ENCODE measurements around the gene POU3F1.

The POU3F1 gene

DNA sequence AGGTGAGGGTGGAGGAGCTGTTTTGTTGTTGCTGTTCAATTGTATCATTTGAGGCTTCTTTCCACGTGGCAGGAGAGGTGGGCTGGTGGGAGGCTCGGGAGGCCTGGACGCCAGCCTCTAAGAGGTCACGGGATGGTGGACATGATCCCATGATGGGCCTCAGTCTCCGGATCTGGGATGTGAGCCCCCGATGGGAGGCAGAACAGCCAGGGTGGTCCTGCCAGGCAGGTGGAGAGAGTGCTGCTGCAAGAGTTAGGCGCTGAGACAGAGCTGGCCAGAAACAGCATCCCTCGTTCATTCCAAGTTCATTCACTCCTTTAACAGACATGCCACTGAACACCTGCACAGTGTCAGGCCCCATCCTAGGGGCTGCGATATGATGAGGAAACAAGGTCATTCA, 41.1 kb upstream of the POU3F1 start:
- no peak for FAIRE-seq
- DNase-seq (ENCODE audit: insufficient read length, low spot score): no peak
- TF ChIP-seq POLR2AphosphoS5 (IDR thresholded peaks at IDR 0.05; ENCODE audit: low read depth, low read length) (no peak), PAX5 (IDR thresholded peaks at IDR 0.05; ENCODE audit: insufficient read depth, low read length, severe bottlenecking) (no peak), POU2F2 (IDR thresholded peaks at IDR 0.05; ENCODE audit: low read depth, low read length) (no peak), SPI1 (IDR thresholded peaks at IDR 0.05; ENCODE audit: low read depth, low read length) (no peak), TAF1 (IDR thresholded peaks at IDR 0.05; ENCODE audit: low read depth, low read length) (no peak)

DNA sequence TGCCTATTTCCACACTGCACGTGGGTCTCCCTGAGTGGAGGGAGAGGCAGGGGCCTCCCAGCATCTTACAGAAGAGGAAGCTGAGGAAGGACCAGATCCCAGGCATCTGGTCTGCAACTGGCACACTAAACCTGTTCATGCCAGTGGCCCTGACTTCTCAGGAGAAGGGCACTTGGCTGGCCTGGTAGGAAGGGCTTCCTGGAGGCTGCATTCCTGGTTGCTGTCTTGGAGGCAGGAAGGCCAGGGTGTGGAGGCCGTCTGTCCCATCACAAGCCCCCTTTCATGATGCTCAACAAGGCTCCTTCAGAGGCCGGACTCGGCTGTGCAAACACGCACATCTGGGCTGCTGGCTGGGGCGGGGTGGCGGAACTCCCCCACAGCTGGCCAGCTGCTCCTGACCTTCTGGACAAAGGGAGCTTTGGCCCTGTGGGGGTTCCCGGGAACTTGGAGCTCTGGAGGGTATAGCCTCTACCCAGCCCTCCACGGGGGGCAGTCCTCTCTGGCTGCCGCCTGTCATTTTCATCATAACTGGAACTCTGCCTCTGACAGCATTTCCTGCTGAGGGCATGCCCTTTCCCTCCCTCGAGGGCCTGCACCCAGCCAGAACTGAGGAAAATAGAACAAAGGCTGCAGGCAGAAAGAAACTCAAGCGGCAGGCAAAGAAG, 39.2 kb upstream of the POU3F1 start:
- TF ChIP-seq PAX5 (IDR thresholded peaks at IDR 0.05; ENCODE audit: insufficient read depth, low read length, severe bottlenecking) (no peak), POU2F2 (IDR thresholded peaks at IDR 0.05; ENCODE audit: low read depth, low read length) (no peak), TAF1 (IDR thresholded peaks at IDR 0.05; ENCODE audit: low read depth, low read length) (no peak), POLR2AphosphoS5 (IDR thresholded peaks at IDR 0.05; ENCODE audit: low read depth, low read length) (no peak), POLR2A (IDR thresholded peaks at IDR 0.05; ENCODE audit: low read depth, low read length) (no peak), SPI1 (IDR thresholded peaks at IDR 0.05; ENCODE audit: low read depth, low read length) (no peak)
- FAIRE-seq (no peak), DNase-seq (ENCODE audit: insufficient read length, low spot score) (no peak)

DNA sequence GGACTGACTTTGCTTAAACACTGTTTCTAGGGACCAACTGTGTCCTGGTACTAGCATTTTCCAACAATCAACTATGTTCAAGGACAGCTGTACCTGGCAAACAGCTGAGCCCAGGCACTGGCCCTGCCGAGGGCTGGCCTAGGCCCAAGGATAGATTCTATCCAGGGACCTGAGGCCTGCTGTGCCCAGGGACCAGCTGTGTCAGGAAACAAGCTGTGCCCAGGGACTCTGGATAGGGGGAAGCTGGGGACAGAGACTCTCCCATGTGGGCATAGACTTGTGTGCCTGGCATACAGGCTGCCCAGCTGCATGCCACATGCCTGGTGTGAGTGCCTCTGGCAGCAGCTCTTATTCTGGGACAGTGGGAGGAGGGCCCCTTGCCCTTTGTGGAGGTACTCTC, 38.1 kb upstream of the POU3F1 start:
- TF ChIP-seq TAF1 (IDR thresholded peaks at IDR 0.05; ENCODE audit: low read depth, low read length) (no peak), POLR2A (IDR thresholded peaks at IDR 0.05; ENCODE audit: low read depth, low read length) (no peak), POLR2AphosphoS5 (IDR thresholded peaks at IDR 0.05; ENCODE audit: low read depth, low read length) (no peak), SPI1 (IDR thresholded peaks at IDR 0.05; ENCODE audit: low read depth, low read length) (no peak), PAX5 (IDR thresholded peaks at IDR 0.05; ENCODE audit: insufficient read depth, low read length, severe bottlenecking) (no peak), POU2F2 (IDR thresholded peaks at IDR 0.05; ENCODE audit: low read depth, low read length) (no peak)
- FAIRE-seq: no peak
- no peak for DNase-seq (ENCODE audit: insufficient read length, low spot score)

DNA sequence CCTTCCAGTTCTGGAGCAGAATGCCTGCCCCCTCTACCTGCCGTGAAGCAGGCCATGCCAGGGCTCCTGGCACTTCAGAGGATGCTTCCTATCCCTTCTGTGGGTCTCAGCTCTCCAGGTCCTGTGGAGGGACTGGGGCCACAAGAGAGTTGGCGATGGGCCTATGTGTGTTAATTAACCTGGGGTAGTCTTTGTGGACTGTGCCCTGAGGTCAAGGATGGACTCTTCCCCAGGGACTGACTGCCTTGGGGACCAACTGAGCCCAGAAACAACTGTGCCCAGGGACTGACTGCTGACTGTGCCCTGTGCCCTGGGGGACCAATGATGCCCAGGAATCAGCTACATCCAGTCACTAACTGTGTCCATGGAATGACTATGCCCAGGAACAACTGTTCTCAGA, 37.5 kb upstream of the POU3F1 start:
- TF ChIP-seq POU2F2 (IDR thresholded peaks at IDR 0.05; ENCODE audit: low read depth, low read length): no peak
- TF ChIP-seq PAX5 (IDR thresholded peaks at IDR 0.05; ENCODE audit: insufficient read depth, low read length, severe bottlenecking): no peak
- no peak for TF ChIP-seq POLR2A (IDR thresholded peaks at IDR 0.05; ENCODE audit: low read depth, low read length)
- no peak for TF ChIP-seq TAF1 (IDR thresholded peaks at IDR 0.05; ENCODE audit: low read depth, low read length)
- TF ChIP-seq SPI1 (IDR thresholded peaks at IDR 0.05; ENCODE audit: low read depth, low read length): no peak
- TF ChIP-seq POLR2AphosphoS5 (IDR thresholded peaks at IDR 0.05; ENCODE audit: low read depth, low read length): no peak
- FAIRE-seq (no peak), DNase-seq (ENCODE audit: insufficient read length, low spot score) (no peak)

DNA sequence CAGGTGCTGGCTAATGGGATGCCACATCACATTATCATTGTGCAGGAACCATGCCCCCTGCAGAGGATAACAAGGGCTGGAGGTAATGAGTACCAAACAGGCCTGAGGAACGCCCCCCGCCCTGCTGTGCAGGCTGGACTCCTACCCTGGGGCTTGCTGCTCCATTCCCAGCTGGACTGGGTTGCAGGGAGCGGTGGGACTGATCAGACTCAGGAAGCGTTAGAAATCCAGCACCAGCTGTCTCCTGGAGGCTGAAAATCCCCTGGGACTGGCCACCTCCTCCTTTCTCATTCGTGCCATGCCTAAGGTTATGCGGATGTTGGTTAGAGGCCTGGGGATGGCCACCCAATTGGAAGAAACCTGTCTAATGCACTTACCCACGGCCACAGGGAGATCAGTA, 36.9 kb upstream of the POU3F1 start:
- TF ChIP-seq PAX5 (IDR thresholded peaks at IDR 0.05; ENCODE audit: insufficient read depth, low read length, severe bottlenecking) (no peak), POLR2A (IDR thresholded peaks at IDR 0.05; ENCODE audit: low read depth, low read length) (no peak), SPI1 (IDR thresholded peaks at IDR 0.05; ENCODE audit: low read depth, low read length) (no peak), TAF1 (IDR thresholded peaks at IDR 0.05; ENCODE audit: low read depth, low read length) (no peak), POLR2AphosphoS5 (IDR thresholded peaks at IDR 0.05; ENCODE audit: low read depth, low read length) (no peak), POU2F2 (IDR thresholded peaks at IDR 0.05; ENCODE audit: low read depth, low read length) (no peak)
- FAIRE-seq (no peak), DNase-seq (ENCODE audit: insufficient read length, low spot score) (no peak)

DNA sequence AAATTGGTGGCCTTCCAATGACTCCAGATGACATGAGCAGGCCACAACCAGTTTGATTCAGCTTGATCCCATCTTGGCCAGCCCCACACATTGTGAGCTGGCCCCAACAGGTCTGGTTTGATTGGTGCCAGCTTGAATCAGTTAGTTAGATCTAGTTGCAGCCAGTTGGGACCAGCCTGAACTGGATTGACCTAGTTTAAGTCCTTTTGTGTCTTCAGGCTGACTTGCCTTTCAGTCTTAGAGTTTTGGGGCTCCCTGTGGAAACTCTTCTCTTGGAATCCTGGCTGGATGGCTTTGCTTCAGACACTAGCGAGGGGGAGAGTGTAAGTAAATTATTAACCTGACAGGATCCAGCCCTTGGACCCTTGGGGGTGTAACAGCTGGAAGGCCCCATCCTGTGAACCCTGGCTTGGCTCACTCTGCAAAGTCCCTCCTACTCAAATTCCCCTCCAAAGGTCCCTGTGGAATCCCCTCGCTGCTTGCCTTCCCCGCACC, 36.2 kb upstream of the POU3F1 start:
- DNase-seq (ENCODE audit: insufficient read length, low spot score) (no peak), FAIRE-seq (no peak)
- no peak for TF ChIP-seq POLR2AphosphoS5 (IDR thresholded peaks at IDR 0.05; ENCODE audit: low read depth, low read length)

DNA sequence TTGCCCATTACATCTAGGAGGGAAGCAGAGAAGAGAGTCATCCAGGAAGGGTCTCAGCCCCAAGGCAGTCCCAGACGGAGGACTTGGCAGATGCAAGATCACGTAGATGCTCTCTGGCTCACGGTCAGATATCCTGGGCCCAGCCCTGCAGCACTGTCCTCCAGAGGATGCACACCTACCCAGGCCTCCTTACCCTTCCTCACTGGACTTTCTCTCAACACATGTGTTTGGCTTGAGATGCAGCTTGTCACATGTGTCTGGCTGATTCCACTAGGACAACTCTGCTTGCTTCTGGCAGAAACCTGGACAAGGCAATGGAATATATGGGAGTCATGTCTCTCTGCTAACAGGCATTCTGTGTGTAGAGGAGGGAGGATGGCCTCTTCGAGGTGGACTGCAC, 32.4 kb upstream of the POU3F1 start:
- FAIRE-seq (no peak), DNase-seq (ENCODE audit: insufficient read length, low spot score) (no peak)
- no peak for TF ChIP-seq POLR2AphosphoS5 (IDR thresholded peaks at IDR 0.05; ENCODE audit: low read depth, low read length)
- no peak for TF ChIP-seq TAF1 (IDR thresholded peaks at IDR 0.05; ENCODE audit: low read depth, low read length)
- no peak for TF ChIP-seq SPI1 (IDR thresholded peaks at IDR 0.05; ENCODE audit: low read depth, low read length)
- TF ChIP-seq PAX5 (IDR thresholded peaks at IDR 0.05; ENCODE audit: insufficient read depth, low read length, severe bottlenecking): no peak
- TF ChIP-seq POU2F2 (IDR thresholded peaks at IDR 0.05; ENCODE audit: low read depth, low read length): no peak
- no peak for TF ChIP-seq POLR2A (IDR thresholded peaks at IDR 0.05; ENCODE audit: low read depth, low read length)

DNA sequence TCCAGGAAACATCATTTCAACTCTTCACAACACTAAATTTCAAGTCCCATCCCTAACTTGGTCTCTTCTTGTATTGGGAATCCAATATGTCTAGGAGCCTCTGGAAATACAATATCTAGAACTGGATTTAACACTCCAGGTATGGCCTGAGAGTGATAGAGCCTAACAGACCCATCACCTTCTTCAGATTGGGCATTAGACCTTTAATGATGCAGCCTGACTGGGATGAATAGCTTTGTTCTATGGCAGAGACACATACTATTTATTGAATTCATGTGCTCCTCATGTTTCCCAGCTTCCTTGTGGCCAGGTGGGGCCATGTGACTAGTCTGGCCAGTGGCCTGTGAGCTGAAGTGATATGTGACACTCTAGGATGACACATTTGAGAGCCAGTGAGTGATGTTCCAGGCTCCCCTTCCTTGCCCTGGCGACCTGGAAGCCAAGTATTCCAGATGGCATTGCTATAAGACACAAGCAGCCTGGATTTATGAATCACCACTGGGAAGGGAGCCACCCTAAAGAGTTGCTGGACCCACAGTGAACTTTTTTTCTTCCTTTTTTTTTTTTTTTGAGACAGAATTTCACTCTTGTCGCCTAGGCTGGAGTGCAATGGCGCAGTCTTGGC, 31.0 kb upstream of the POU3F1 start:
- DNase-seq (ENCODE audit: insufficient read length, low spot score) (no peak), FAIRE-seq (no peak)
- TF ChIP-seq PAX5 (IDR thresholded peaks at IDR 0.05; ENCODE audit: insufficient read depth, low read length, severe bottlenecking) (no peak), SPI1 (IDR thresholded peaks at IDR 0.05; ENCODE audit: low read depth, low read length) (no peak), POLR2A (IDR thresholded peaks at IDR 0.05; ENCODE audit: low read depth, low read length) (no peak), POU2F2 (IDR thresholded peaks at IDR 0.05; ENCODE audit: low read depth, low read length) (no peak), TAF1 (IDR thresholded peaks at IDR 0.05; ENCODE audit: low read depth, low read length) (no peak), POLR2AphosphoS5 (IDR thresholded peaks at IDR 0.05; ENCODE audit: low read depth, low read length) (no peak)

DNA sequence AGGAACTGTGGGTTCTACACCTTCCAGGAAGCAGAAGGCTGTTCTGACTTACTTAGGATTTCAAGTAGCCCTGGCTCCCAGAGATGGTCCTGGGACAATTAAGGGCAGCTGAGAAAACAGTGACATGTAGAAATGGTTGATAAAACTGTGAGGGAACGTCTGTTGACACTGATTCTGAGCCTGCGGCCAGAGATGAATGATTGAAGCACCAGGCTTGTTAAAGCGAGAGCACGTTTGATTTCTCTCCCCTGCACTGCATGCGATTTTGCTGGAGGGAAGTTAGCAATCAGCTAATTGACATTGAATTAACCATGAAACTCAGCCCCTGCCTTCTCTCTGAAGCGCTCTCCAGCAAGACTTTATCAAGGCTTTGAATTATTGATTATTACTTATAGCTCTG, 29.9 kb upstream of the POU3F1 start:
- TF ChIP-seq SPI1 (IDR thresholded peaks at IDR 0.05; ENCODE audit: low read depth, low read length) (no peak), PAX5 (IDR thresholded peaks at IDR 0.05; ENCODE audit: insufficient read depth, low read length, severe bottlenecking) (no peak), POLR2A (IDR thresholded peaks at IDR 0.05; ENCODE audit: low read depth, low read length) (no peak), TAF1 (IDR thresholded peaks at IDR 0.05; ENCODE audit: low read depth, low read length) (no peak), POU2F2 (IDR thresholded peaks at IDR 0.05; ENCODE audit: low read depth, low read length) (no peak), POLR2AphosphoS5 (IDR thresholded peaks at IDR 0.05; ENCODE audit: low read depth, low read length) (no peak)
- DNase-seq (ENCODE audit: insufficient read length, low spot score): no peak
- FAIRE-seq: no peak

DNA sequence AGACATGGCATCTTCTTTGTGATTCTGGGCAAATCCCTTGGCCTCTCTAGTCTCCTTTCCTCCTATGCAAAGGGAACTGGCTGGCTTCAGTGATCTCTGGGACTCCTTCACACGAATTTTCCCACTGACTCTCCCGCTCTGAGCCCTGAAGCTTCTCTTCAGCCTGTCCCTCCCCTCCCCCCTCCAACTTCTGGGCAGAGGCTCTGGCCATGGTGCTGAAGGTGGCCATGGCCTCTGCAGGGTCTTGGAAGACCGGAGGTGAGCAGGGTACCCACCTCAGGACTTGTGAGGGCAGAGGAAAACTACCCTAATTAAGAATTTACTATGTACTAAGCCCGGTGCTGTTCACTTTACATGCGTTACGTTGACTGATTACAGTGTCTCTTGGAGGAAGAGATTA, 29.4 kb upstream of the POU3F1 start:
- TF ChIP-seq POLR2A (IDR thresholded peaks at IDR 0.05; ENCODE audit: low read depth, low read length) (no peak), PAX5 (IDR thresholded peaks at IDR 0.05; ENCODE audit: insufficient read depth, low read length, severe bottlenecking) (no peak), TAF1 (IDR thresholded peaks at IDR 0.05; ENCODE audit: low read depth, low read length) (no peak), SPI1 (IDR thresholded peaks at IDR 0.05; ENCODE audit: low read depth, low read length) (no peak), POLR2AphosphoS5 (IDR thresholded peaks at IDR 0.05; ENCODE audit: low read depth, low read length) (no peak), POU2F2 (IDR thresholded peaks at IDR 0.05; ENCODE audit: low read depth, low read length) (no peak)
- FAIRE-seq: no peak
- no peak for DNase-seq (ENCODE audit: insufficient read length, low spot score)
